CD14-positive monocyte (primary cell): ENCODE measurements around the gene ZNF415. TPM values are rescaled to one million over a fixed set of nuclear protein-coding genes. Genes with fewer than 3 reads are reported as not detected.

Experiments used
- DNase-seq, 3 donors: peaks; one replicate each; pipeline ENCODE4 v3.0.0-alpha.2; 2011 to 2022
- H2AFZ ChIP-seq: 2 replicates; pipeline ENCODE4 v1.6.0; 2012; ENCODE audit warnings: mild to moderate bottlenecking, low read depth, low read length, inconsistent platforms; ENCODE audit not compliant: insufficient read depth, poor library complexity, severe bottlenecking
- H3K27ac ChIP-seq, 2 donors: 1 replicate in 1 of 2; 2 replicates in 1 of 2; pipeline ENCODE4 v1.5.1; 2012 to 2013; ENCODE audit warnings: low read length in 2 of 2, control low read depth in 1 of 2, inconsistent platforms in 1 of 2, low read depth in 1 of 2, mild to moderate bottlenecking in 1 of 2
- H3K27me3 ChIP-seq, 2 donors: one replicate each; pipeline versions ENCODE4 v1.6.0 to v1.6.1; 2011 to 2013; ENCODE audit warnings: low read length in 2 of 2; ENCODE audit not compliant: control insufficient read depth in 2 of 2, insufficient read depth in 2 of 2
- H3K36me3 ChIP-seq, 2 donors: replicated peaks in 1 of 2; 1 replicate in 1 of 2; 2 replicates in 1 of 2; pipeline versions ENCODE4 v1.5.1 to v1.6.1; 2012 to 2013; ENCODE audit warnings: low read length in 2 of 2, control low read depth in 1 of 2, inconsistent platforms in 1 of 2, mild to moderate bottlenecking in 1 of 2; ENCODE audit not compliant: insufficient read depth in 2 of 2, control insufficient read depth in 1 of 2
- H3K4me1 ChIP-seq, 2 donors: 1 replicate in 1 of 2; 2 replicates in 1 of 2; pipeline versions ENCODE4 v1.5.1 to v1.6.1; 2012 to 2013; ENCODE audit warnings: low read length in 2 of 2, control low read depth in 1 of 2, inconsistent platforms in 1 of 2, mild to moderate bottlenecking in 1 of 2, moderate library complexity in 1 of 2; ENCODE audit not compliant: insufficient read depth in 2 of 2, control insufficient read depth in 1 of 2
- H3K4me2 ChIP-seq: replicated peaks from 2 replicates; pipeline ENCODE3; 2012; ENCODE audit warnings: low read length, moderate library complexity, mild to moderate bottlenecking; ENCODE audit not compliant: poor library complexity, severe bottlenecking; ENCODE audit errors: extremely low read depth
- H3K4me3 ChIP-seq, 3 experiments: fragments of 200-600 bp in 1 of 3; sonication (generic) in 1 of 3; replicated peaks in 1 of 3; 1 replicate in 2 of 3; 2 replicates in 1 of 3; pipeline ENCODE4 v1.5.1; 2011 to 2013; ENCODE audit warnings: low read length in 3 of 3, mild to moderate bottlenecking in 3 of 3, control low read depth in 2 of 3, low read depth in 2 of 3, inconsistent platforms in 1 of 3, moderate library complexity in 1 of 3
- H3K79me2 ChIP-seq: 2 replicates; pipeline ENCODE4 v1.6.0; 2012; ENCODE audit warnings: mild to moderate bottlenecking, control low read depth, inconsistent platforms, low read length, moderate library complexity; ENCODE audit not compliant: insufficient read depth
- H3K9ac ChIP-seq: 2 replicates; pipeline ENCODE4 v1.6.0; 2017; ENCODE audit warnings: low read length, mild to moderate bottlenecking; ENCODE audit not compliant: insufficient read depth, poor library complexity, severe bottlenecking
- H3K9me3 ChIP-seq, 2 donors: replicated peaks in 1 of 2; 1 replicate in 1 of 2; 2 replicates in 1 of 2; pipeline versions ENCODE4 v1.5.1 to v1.6.1; 2012 to 2013; ENCODE audit warnings: low read length in 2 of 2, control low read depth in 1 of 2; ENCODE audit not compliant: control insufficient read depth in 1 of 2, insufficient read depth in 1 of 2
- H4K20me1 ChIP-seq: 2 replicates; pipeline ENCODE4 v1.6.0; 2012; ENCODE audit warnings: mild to moderate bottlenecking, low read length, control low read depth, moderate library complexity; ENCODE audit not compliant: insufficient read depth
- H3K27ac Mint-ChIP-seq, 7 donors: one replicate each; pipeline ENCODE4 v1.8.0; 2020; ENCODE audit warnings: mild to moderate bottlenecking in 7 of 7, mixed read lengths in 7 of 7, moderate library complexity in 6 of 7, inconsistent platforms in 2 of 7
- H3K27me3 Mint-ChIP-seq, 3 donors: one replicate each; pipeline ENCODE4 v1.8.0; 2021 to 2022; ENCODE audit warnings: low read depth in 3 of 3, mild to moderate bottlenecking in 3 of 3, mixed read lengths in 3 of 3, moderate library complexity in 3 of 3, inconsistent platforms in 1 of 3
- H3K36me3 Mint-ChIP-seq, 2 donors: one replicate each; pipeline ENCODE4 v1.8.0; 2020; ENCODE audit warnings: mixed read lengths in 2 of 2, inconsistent platforms in 1 of 2, mild to moderate bottlenecking in 1 of 2
- H3K4me1 Mint-ChIP-seq: one replicate; pipeline ENCODE4 v1.8.0; 2020; ENCODE audit warnings: mild to moderate bottlenecking, mixed read lengths
- H3K4me3 Mint-ChIP-seq, 2 donors: one replicate each; pipeline ENCODE4 v1.8.0; 2020; ENCODE audit warnings: mild to moderate bottlenecking in 2 of 2, mixed read lengths in 2 of 2, moderate library complexity in 1 of 2
- H3K9me3 Mint-ChIP-seq, 7 donors: one replicate each; pipeline ENCODE4 v1.8.0; 2020 to 2022; ENCODE audit warnings: mixed read lengths in 7 of 7, mild to moderate bottlenecking in 6 of 7, moderate library complexity in 6 of 7, inconsistent platforms in 2 of 7
- CTCF ChIP-seq: fragments of 200-600 bp; IDR thresholded peaks from one replicate; pipeline ENCODE4 v1.8.0; 2022; ENCODE audit warnings: antibody characterized with exemption, mild to moderate bottlenecking
- WGBS: methylation state at CpG from one replicate; pipeline ENCODE4 v1.1.5; 2013; ENCODE audit warnings: missing lambda C conversion rate; ENCODE audit not compliant: insufficient coverage; 5-methylcytosine and 5-hydroxymethylcytosine counted together
- intact Hi-C, 2 donors: fragments of 100-400 bp; cut with micrococcal nuclease; formaldehyde crosslinking; loops; one replicate each; pipeline versions ENCODE4 v1.15.0 to v1.15.1; 2023
- polyA plus RNA-seq, 3 donors: library from polyadenylated mRNA; depleted of rRNA in 1 of 3; unstranded in 2 of 3; stranded (reverse) in 1 of 3; fragments of 300-500 nt in 2 of 3; fragments of >200 nt in 1 of 3; fragmentation: Illumina TruSeq in 2 of 3; gene quantifications; 1 replicate in 2 of 3; 2 replicates in 1 of 3; pipeline ENCODE4 v1.2.3, GENCODE V29; 2012 to 2021

Gene ZNF415
- polyA plus RNA-seq, 3 donors = 0.11 to 0.17 TPM; not detected in 1

DNA sequence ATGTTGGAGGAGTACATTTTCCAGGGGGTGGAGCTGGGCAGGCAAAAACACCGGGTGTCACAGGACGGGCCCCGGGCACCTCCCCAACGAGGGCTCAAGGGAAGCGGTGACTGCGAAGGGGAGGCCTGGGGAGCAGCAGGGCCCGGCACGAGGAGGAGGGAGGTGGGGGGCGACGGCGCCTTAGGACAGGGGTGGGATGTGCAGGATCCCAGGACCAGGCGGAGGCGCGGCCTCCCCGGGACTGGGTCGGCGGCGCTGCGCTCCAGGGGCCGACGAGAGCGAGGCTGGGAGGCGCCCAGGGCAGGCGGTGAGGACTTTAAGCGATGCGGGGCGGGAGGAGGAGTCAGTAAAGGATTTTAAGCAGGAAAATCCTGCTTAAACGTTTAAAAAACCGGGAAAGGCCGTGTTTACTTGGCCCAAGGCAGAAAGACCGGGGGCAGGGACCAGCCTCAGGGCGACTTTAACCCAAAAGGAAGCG lies 29.9 kb downstream of the ZNF415 start:
- DNase-seq = peak in 2 of 3 donors; percentile 7 to 27
- Mint-ChIP-seq H3K4me1 (peaks cover 17% of the 10 kb centered on the region), H3K27ac (peak overlapping the region; percentile 86 to 96 (median 93)), H3K4me3 (peak overlapping the region; percentile 90 to 92), H3K36me3 (peaks cover 15 to 22% of the 10 kb centered on the region in 2 donors), H3K27me3 (peaks cover 2 to 9% (median 4%) of the 10 kb centered on the region in 3 donors), H3K9me3 (peaks cover 16 to 62% (median 31%) of the 10 kb centered on the region in 7 donors)
- H3K27me3 ChIP-seq = no peaks in the 10 kb centered on the region
- TF ChIP-seq CTCF = no peak
- peaks cover under 1 to 21% of the 10 kb centered on the region in 2 donors for H3K9me3 ChIP-seq
- peak overlapping the region; percentile 89 for H3K4me2 ChIP-seq
- peaks cover 45% of the 10 kb centered on the region for H3K79me2 ChIP-seq
- peaks cover 2 to 23% of the 10 kb centered on the region in 2 donors for H3K36me3 ChIP-seq
- intact Hi-C loops = loop anchor here (2.0 to 10.0 kb wide), 5 partner anchors 55 to 206 kb away; partner anchors contain the start of genes ZNF347 (in 2 of the 2), ZNF320 (in 1 of the 2) and ZNF816 (in 1 of the 2)
- 0% methylated on average over 28 of the region's 33 CpGs for WGBS
- peaks cover 19 to 24% of the 10 kb centered on the region in 2 donors for H3K4me1 ChIP-seq
- H3K4me3 ChIP-seq = peak overlapping the region; percentile 57 to 95 (median 93)
- H4K20me1 ChIP-seq = no peaks in the 10 kb centered on the region
- H3K27ac ChIP-seq = peak overlapping the region; percentile 89 to 93
- H3K9ac ChIP-seq = peak overlapping the region; percentile 92
- peak overlapping the region; percentile 90 for H2AFZ ChIP-seq

GRCh38 chr19:53102206-53102755 lies 30.4 kb downstream of the ZNF415 start:
- peak overlapping the region; percentile 49 to 95 (median 88) for H3K27ac Mint-ChIP-seq
- H2AFZ ChIP-seq = peak overlapping the region; percentile 90
- H3K4me3 Mint-ChIP-seq = peak overlapping the region; percentile 90 to 92

More at GRCh38 chr19:53102206-53102755, 30.4 kb downstream of the ZNF415 start:
- no peaks in the 10 kb centered on the region for H3K27me3 ChIP-seq
- intact Hi-C loops = loop anchor here (2.0 to 10.0 kb wide), 5 partner anchors 55 to 205 kb away; partner anchors contain the start of genes ZNF347 (in 2 of the 2), ZNF320 (in 1 of the 2) and ZNF816 (in 1 of the 2)
- peaks cover 4 to 28% of the 10 kb centered on the region in 2 donors for H3K36me3 ChIP-seq
- Mint-ChIP-seq H3K27me3 (peaks cover 2 to 9% (median 4%) of the 10 kb centered on the region in 3 donors), H3K9me3 (peaks cover 15 to 63% (median 28%) of the 10 kb centered on the region in 7 donors), H3K36me3 (peaks cover 20 to 26% of the 10 kb centered on the region in 2 donors), H3K4me1 (peaks cover 17% of the 10 kb centered on the region)
- no peaks in the 10 kb centered on the region for H4K20me1 ChIP-seq
- peaks cover 0 to 21% of the 10 kb centered on the region in 2 donors for H3K9me3 ChIP-seq
- H3K4me1 ChIP-seq = peaks cover 19 to 24% of the 10 kb centered on the region in 2 donors
- DNase-seq = no peak
- WGBS = 74% methylated on average over 9 of the region's 10 CpGs
- no peak for TF ChIP-seq CTCF
- peaks cover 50% of the 10 kb centered on the region for H3K79me2 ChIP-seq
- peak overlapping the region; percentile 89 for H3K4me2 ChIP-seq
- H3K9ac ChIP-seq = peak overlapping the region; percentile 92
- peak overlapping the region in 1 of 2 donors; percentile 93 for H3K27ac ChIP-seq
- peak overlapping the region; percentile 57 to 95 (median 93) for H3K4me3 ChIP-seq
